ENCODE results near the gene ZNF2. TPM values are rescaled to one million over a fixed set of nuclear protein-coding genes. Genes with fewer than 3 reads are reported as not detected.

The ZNF2 gene
- total and polyA plus RNA-seq, 2 of the 13 experiments (the other 11 are each of a cell fraction or from before 2014, with no cell fraction given): 4.3 to 6.1 TPM

- no peak for TF ChIP-seq SMARCC2 (IDR thresholded peaks at IDR 0.05)
- TF ChIP-seq HOMEZ (CRISPR knock-in tag; IDR thresholded peaks at IDR 0.05; ENCODE audit: low read depth): no peak
- TF ChIP-seq ZNF501 (CRISPR knock-in tag; IDR thresholded peaks at IDR 0.05): peak; percentile 96
- TF ChIP-seq TEAD3 (CRISPR knock-in tag; optimal IDR thresholded peaks at IDR 0.05; ENCODE audit: borderline replicate concordance): peak; percentile 66
- peak; percentile 92 for TF ChIP-seq SALL2 (CRISPR knock-in tag; IDR thresholded peaks at IDR 0.05)
- peak; percentile 61; the same call in 1 of the 2 replicates for TF ChIP-seq ETS1 (CRISPR knock-in tag; IDR thresholded peaks at IDR 0.05)
- no peak for TF ChIP-seq MAFG (CRISPR knock-in tag; IDR thresholded peaks at IDR 0.05)
- peak; percentile 85 for TF ChIP-seq RXRA (CRISPR knock-in tag; IDR thresholded peaks at IDR 0.05)
- TF ChIP-seq KLF6 (CRISPR knock-in tag; IDR thresholded peaks at IDR 0.05): peak; percentile 85; the same call in 1 of the 2 replicates
- TF ChIP-seq ZKSCAN8 (CRISPR knock-in tag; IDR thresholded peaks at IDR 0.05; ENCODE audit: borderline replicate concordance): peak; percentile 43; the same call in 1 of the 2 replicates
- no peak for TF ChIP-seq JUND (CRISPR knock-in tag; IDR thresholded peaks at IDR 0.05)
- no peak for TF ChIP-seq NCOA5 (CRISPR knock-in tag; IDR thresholded peaks at IDR 0.05)
- peak; percentile 11; the same call in 1 of the 2 replicates for TF ChIP-seq THRA (CRISPR knock-in tag; IDR thresholded peaks at IDR 0.05; ENCODE audit: borderline replicate concordance)
- no peak for TF ChIP-seq ZNF224 (CRISPR knock-in tag; IDR thresholded peaks at IDR 0.05)
- TF ChIP-seq TARDBP (CRISPR knock-in tag; IDR thresholded peaks at IDR 0.05): peak; percentile 97
- TF ChIP-seq FOSL2 (CRISPR knock-in tag; IDR thresholded peaks at IDR 0.05): peak; percentile 40
- peak; percentile 15; the same call in 1 of the 2 replicates for TF ChIP-seq TFE3 (CRISPR knock-in tag; IDR thresholded peaks at IDR 0.05)
- peak; percentile 89 for TF ChIP-seq ZNF232 (CRISPR knock-in tag; IDR thresholded peaks at IDR 0.05; ENCODE audit: borderline replicate concordance)
- TF ChIP-seq HES4 (CRISPR knock-in tag; IDR thresholded peaks at IDR 0.05; ENCODE audit: borderline replicate concordance): peak; percentile 89
- no peak for TF ChIP-seq SRF (IDR thresholded peaks at IDR 0.05; ENCODE audit: low read depth, low read length)
- TF ChIP-seq ZNF766 (CRISPR knock-in tag; IDR thresholded peaks at IDR 0.05; ENCODE audit: borderline replicate concordance): no peak; the same call in 1 of the 2 replicates
- TF ChIP-seq ZBTB21 (CRISPR knock-in tag; IDR thresholded peaks at IDR 0.05): no peak
- TF ChIP-seq PCBP2 (optimal IDR thresholded peaks at IDR 0.05; ENCODE audit: low read depth, low read length, poor library complexity, severe bottlenecking): no peak
- no peak for TF ChIP-seq ZNF589 (CRISPR knock-in tag; conservative IDR thresholded peaks at IDR 0.05)
These were observed 44.0 kb upstream of the ZNF2 start, which contains the start of gene MRPS5 (continued) for GRCh38 chr2:95121407-95122196.

All from HepG2 (cell line).